Measurements from ENCODE around the gene RNF111. TPM values are rescaled to one million over a fixed set of nuclear protein-coding genes. Genes with fewer than 3 reads are reported as not detected.
A peak's percentile ranks its signal among the peaks of the same experiment; 100 is the strongest.

The RNF111 gene
- total RNA-seq, 2 donors from 2014 or later, result 21.8 to 31.4 TPM

- Histone ChIP-seq H3K27me3 (no peaks in the 10 kb centered on the region), H3K9ac (ENCODE audit: low read depth in 2 of 2, low read length in 2 of 2) (peak within 1 kb of the TSS; percentile 72 to 75), H3K9me3 (no peaks in the 10 kb centered on the region), H3K36me3 (no peaks in the 10 kb centered on the region), H3K4me1 (peaks cover 3% of the 10 kb centered on the region), H3K27ac (peak within 1 kb of the TSS; percentile 7), H3K4me3 (peak within 1 kb of the TSS; percentile 58)
- TF ChIP-seq CTCF (IDR thresholded peaks at IDR 0.05), result no peak
- DNase-seq, result peak; percentile 90
- intact Hi-C loops (cut with DNase I), result no loop called here
These were observed 117.7 kb downstream of the RNF111 start, which contains the start of gene CCNB2 for GRCh38 chr15:59104912-59105732. Gene CCNB2 (plus strand): TSS chr15:59105146. CDS start chr15:59105269, 123 bp downstream.

- peaks cover 3% of the 10 kb centered on the region for H3K4me1 ChIP-seq
- peak overlapping the region; percentile 58 for H3K4me3 ChIP-seq
- no peaks in the 10 kb centered on the region for H3K9me3 ChIP-seq
- H3K36me3 ChIP-seq, result no peaks in the 10 kb centered on the region
- H3K9ac ChIP-seq (ENCODE audit: low read depth in 2 of 2, low read length in 2 of 2), result no peak overlapping the region
- H3K27ac ChIP-seq, result no peak overlapping the region
- no peak for DNase-seq
- no peaks in the 10 kb centered on the region for H3K27me3 ChIP-seq
- no peak for TF ChIP-seq CTCF (IDR thresholded peaks at IDR 0.05)
- intact Hi-C loops (cut with DNase I), result no loop called here
These were observed 118.4 kb downstream of the RNF111 start for GRCh38 chr15:59105854-59106253.

GRCh38 chr15:59111251-59111650 lies 123.8 kb downstream of the RNF111 start:
- H3K27ac ChIP-seq, result no peak overlapping the region
- H3K9me3 ChIP-seq, result no peaks in the 10 kb centered on the region
- no peak for TF ChIP-seq CTCF (IDR thresholded peaks at IDR 0.05)
- peaks cover 6% of the 10 kb centered on the region for H3K36me3 ChIP-seq
- H3K9ac ChIP-seq (ENCODE audit: low read depth in 2 of 2, low read length in 2 of 2), result no peak overlapping the region
- H3K4me1 ChIP-seq, result no peaks in the 10 kb centered on the region
- DNase-seq, result no peak
- H3K4me3 ChIP-seq, result no peak overlapping the region
- intact Hi-C loops (cut with DNase I), result no loop called here
- H3K27me3 ChIP-seq, result no peaks in the 10 kb centered on the region

- Histone ChIP-seq H3K9ac (ENCODE audit: low read depth in 2 of 2, low read length in 2 of 2) (no peak overlapping the region), H3K4me1 (no peaks in the 10 kb centered on the region), H3K27me3 (no peaks in the 10 kb centered on the region), H3K27ac (no peak overlapping the region), H3K36me3 (peaks cover 6% of the 10 kb centered on the region), H3K9me3 (no peaks in the 10 kb centered on the region), H3K4me3 (no peak overlapping the region)
- intact Hi-C loops (cut with DNase I), result no loop called here
- DNase-seq, result no peak
- no peak for TF ChIP-seq CTCF (IDR thresholded peaks at IDR 0.05)
These were observed 127.6 kb downstream of the RNF111 start for GRCh38 chr15:59115047-59115446.

GRCh38 chr15:59116141-59116540 lies 128.7 kb downstream of the RNF111 start:
- intact Hi-C loops (cut with DNase I), result no loop called here
- TF ChIP-seq CTCF (IDR thresholded peaks at IDR 0.05), result no peak
- Histone ChIP-seq H3K27me3 (no peaks in the 10 kb centered on the region), H3K9ac (ENCODE audit: low read depth in 2 of 2, low read length in 2 of 2) (no peak overlapping the region), H3K9me3 (no peaks in the 10 kb centered on the region), H3K4me3 (no peak overlapping the region), H3K4me1 (no peaks in the 10 kb centered on the region), H3K36me3 (peaks cover 6% of the 10 kb centered on the region), H3K27ac (no peak overlapping the region)
- no peak for DNase-seq
